ENCODE data around the gene RNF34. TPM values are rescaled to one million over a fixed set of nuclear protein-coding genes. Genes with fewer than 3 reads are reported as not detected.
A peak's percentile ranks its signal among the peaks of the same experiment; 100 is the strongest.

Gene RNF34
- total RNA-seq, 1 experiment from 2014 or later: 66.4 TPM

GRCh38 chr12:121444842-121445202, 44.9 kb downstream of the RNF34 start:
- no peak overlapping the region for H2AFZ ChIP-seq (ENCODE audit: low read length)
- no peak overlapping the region for H3K4me2 ChIP-seq (ENCODE audit: insufficient read depth, insufficient read length, low read length)
- H3K23ac ChIP-seq (ENCODE audit: insufficient read length, low read depth, low read length): no peak overlapping the region
- WGBS (ENCODE audit: extremely low coverage, insufficient read length, low lambda C conversion rate): no CpG with 5 or more reads among the region's 4 CpGs
- no peak overlapping the region for H4K8ac ChIP-seq (replicated peaks; ENCODE audit: insufficient read length, low read depth, low read length)
- H3K23me2 ChIP-seq (ENCODE audit: insufficient read length, low read depth, low read length, poor library complexity, severe bottlenecking): no peaks in the 10 kb centered on the region
- H4K5ac ChIP-seq (ENCODE audit: insufficient read length, low read depth, low read length): no peak overlapping the region
- H2BK5ac ChIP-seq (ENCODE audit: insufficient read length, low read length): no peak overlapping the region
- no peak overlapping the region for H2BK12ac ChIP-seq (ENCODE audit: insufficient read length, low read depth, low read length)
- TF ChIP-seq, protein P1, sequence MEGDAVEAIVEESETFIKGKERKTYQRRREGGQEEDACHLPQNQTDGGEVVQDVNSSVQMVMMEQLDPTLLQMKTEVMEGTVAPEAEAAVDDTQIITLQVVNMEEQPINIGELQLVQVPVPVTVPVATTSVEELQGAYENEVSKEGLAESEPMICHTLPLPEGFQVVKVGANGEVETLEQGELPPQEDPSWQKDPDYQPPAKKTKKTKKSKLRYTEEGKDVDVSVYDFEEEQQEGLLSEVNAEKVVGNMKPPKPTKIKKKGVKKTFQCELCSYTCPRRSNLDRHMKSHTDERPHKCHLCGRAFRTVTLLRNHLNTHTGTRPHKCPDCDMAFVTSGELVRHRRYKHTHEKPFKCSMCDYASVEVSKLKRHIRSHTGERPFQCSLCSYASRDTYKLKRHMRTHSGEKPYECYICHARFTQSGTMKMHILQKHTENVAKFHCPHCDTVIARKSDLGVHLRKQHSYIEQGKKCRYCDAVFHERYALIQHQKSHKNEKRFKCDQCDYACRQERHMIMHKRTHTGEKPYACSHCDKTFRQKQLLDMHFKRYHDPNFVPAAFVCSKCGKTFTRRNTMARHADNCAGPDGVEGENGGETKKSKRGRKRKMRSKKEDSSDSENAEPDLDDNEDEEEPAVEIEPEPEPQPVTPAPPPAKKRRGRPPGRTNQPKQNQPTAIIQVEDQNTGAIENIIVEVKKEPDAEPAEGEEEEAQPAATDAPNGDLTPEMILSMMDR (conservative IDR thresholded peaks at IDR 0.05): no peak
- no peaks in the 10 kb centered on the region for H3K4me1 ChIP-seq (ENCODE audit: insufficient read depth, low read length)
- Mint-ChIP-seq H3K27me3 (ENCODE audit: low read depth) (peaks cover 1% of the 10 kb centered on the region; the same call in 1 of the 2 replicates), H3K4me3 (no peak overlapping the region), H3K4me1 (peaks cover 4 to 15% of the 10 kb centered on the region in 2 experiments; a peak in 3 of 4 replicates), H3K27ac (peak overlapping the region in 1 of 3 experiments; percentile 86; a peak in 2 of 7 replicates), H3K36me3 (ENCODE audit: insufficient read depth in 1 of 3, low read depth in 3 of 3) (peaks cover 21 to 66% (median 57%) of the 10 kb centered on the region in 3 experiments), H3K9me3 (no peaks in the 10 kb centered on the region)
- H2AK5ac ChIP-seq (ENCODE audit: insufficient read length, low read length): no peak overlapping the region
- H3K27ac ChIP-seq (ENCODE audit: insufficient read length, low read depth, low read length): no peak overlapping the region
- H2BK120ac ChIP-seq (ENCODE audit: low read depth, low read length, poor library complexity, severe bottlenecking): no peak overlapping the region
- no peak overlapping the region for H3K4ac ChIP-seq (ENCODE audit: low read depth, low read length)
- no peak overlapping the region for H3T11ph ChIP-seq (ENCODE audit: low read length)
- H3K14ac ChIP-seq (ENCODE audit: insufficient read depth, low read length): no peak overlapping the region
- H3K79me1 ChIP-seq (ENCODE audit: insufficient read depth, low read depth, low read length, poor library complexity, severe bottlenecking): peaks cover 11% of the 10 kb centered on the region
- no peak overlapping the region for H4K91ac ChIP-seq (ENCODE audit: insufficient read length, low read depth, low read length)
- no peak overlapping the region for H2BK20ac ChIP-seq (ENCODE audit: low read depth, low read length, poor library complexity, severe bottlenecking)
- peaks cover 3% of the 10 kb centered on the region for H4K20me1 ChIP-seq (ENCODE audit: control insufficient read depth, insufficient read depth, insufficient read length)
- H3K9me3 ChIP-seq (ENCODE audit: control insufficient read depth, low read depth, low read length): no peaks in the 10 kb centered on the region
- H3K79me2 ChIP-seq (ENCODE audit: insufficient read depth, low read length): no peaks in the 10 kb centered on the region
- H3K9ac ChIP-seq (ENCODE audit: extremely low read depth, insufficient read length, low read length): no peak overlapping the region
- H3K27me3 ChIP-seq (ENCODE audit: insufficient read depth, low read length): no peaks in the 10 kb centered on the region
- no peak overlapping the region for H3K56ac ChIP-seq (ENCODE audit: insufficient read length, low read depth, low read length)
- no peak overlapping the region for H2BK15ac ChIP-seq (ENCODE audit: low read depth, low read length)
- DNase-seq: no peak
- H3K18ac ChIP-seq (ENCODE audit: insufficient read length, low read depth, low read length): no peak overlapping the region

Data from H9 (cell line).